Measurements from ENCODE around the gene PAGR1. TPM values are rescaled to one million over a fixed set of nuclear protein-coding genes. Genes with fewer than 3 reads are reported as not detected.

PAGR1 gene
- total RNA-seq, 1 experiment from 2014 or later: 60.1 TPM

DNA sequence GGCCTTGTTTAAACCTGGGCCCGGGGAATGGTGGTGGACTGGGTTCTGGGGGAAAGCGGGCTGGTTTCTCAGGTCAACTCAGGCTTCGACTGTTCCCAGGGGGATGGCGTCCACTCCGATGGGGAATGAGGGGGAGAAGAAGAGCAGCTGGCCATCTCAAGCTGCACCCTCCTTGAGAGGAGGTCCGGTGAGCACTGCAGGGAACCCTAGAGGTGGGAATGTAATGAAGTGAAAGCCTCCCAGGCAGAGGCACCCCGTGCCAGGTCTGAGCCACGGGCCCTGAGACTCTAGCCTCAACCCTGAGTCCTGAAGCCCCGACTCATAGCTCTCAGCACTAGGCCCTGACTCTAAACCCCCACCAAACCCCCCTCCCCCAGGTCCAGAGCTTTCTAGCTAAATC, 48.3 kb downstream of the PAGR1 start:
- POLR2A ChIA-PET: interaction anchor here (0.6 to 1.2 kb wide), 2 partner anchors 109 to 252 kb away, joined by 3 to 4 read pairs; partner anchors contain the start of gene TAOK2
- no peak overlapping the region for H3K4me3 Mint-ChIP-seq

DNA sequence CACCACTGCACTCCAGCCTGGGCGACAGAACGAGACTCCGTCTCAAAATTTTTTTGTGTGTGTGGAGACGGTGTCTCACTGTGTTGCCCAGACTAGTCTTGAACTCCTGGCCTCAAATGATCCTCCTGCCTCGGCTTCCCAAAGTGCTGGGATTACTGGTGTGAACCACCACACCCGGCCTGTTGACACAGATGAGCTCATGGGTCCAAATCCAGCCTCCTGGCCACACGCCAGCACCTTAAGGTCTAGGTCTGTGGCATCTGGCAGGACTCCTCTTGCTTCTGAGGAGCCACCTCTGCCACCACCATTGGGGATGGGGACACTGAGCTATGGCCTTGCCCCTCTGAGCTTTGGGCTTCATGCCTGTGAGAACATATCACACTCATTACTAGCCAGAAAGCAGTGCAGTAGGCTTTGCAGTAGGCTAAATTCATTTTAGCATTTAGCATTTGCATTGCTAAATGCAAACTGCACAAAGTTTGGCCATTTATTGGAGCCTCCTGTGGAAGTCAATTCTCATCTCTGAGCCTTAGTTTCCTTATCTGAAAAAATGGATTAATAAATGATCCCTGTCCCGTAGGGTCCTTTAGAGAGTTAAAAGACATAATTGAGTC, 52.6 kb downstream of the PAGR1 start:
- ATAC-seq (no peak), DNase-seq (ENCODE audit: low spot score) (no peak)
- peaks cover 4% of the 10 kb centered on the region; the same call in 1 of the 2 replicates for H3K36me3 Mint-ChIP-seq
- H3K9me3 Mint-ChIP-seq: no peaks in the 10 kb centered on the region
- ChIA-PET CTCF (interaction anchor here (0.6 to 1.5 kb wide), 3 partner anchors 20 to 168 kb away, joined by 5 to 8 read pairs (median 5); no protein-coding TSS in a partner anchor), POLR2A (interaction anchor here (1.4 kb wide), 1 partner anchor 9 kb away, joined by 3 read pairs; no protein-coding TSS in a partner anchor)
- no peak overlapping the region for H3K27ac Mint-ChIP-seq
- no peak overlapping the region for H3K4me3 Mint-ChIP-seq
- H3K27me3 Mint-ChIP-seq (ENCODE audit: low read depth): no peaks in the 10 kb centered on the region
- no peaks in the 10 kb centered on the region for H3K4me1 Mint-ChIP-seq
- TF ChIP-seq, protein P1, sequence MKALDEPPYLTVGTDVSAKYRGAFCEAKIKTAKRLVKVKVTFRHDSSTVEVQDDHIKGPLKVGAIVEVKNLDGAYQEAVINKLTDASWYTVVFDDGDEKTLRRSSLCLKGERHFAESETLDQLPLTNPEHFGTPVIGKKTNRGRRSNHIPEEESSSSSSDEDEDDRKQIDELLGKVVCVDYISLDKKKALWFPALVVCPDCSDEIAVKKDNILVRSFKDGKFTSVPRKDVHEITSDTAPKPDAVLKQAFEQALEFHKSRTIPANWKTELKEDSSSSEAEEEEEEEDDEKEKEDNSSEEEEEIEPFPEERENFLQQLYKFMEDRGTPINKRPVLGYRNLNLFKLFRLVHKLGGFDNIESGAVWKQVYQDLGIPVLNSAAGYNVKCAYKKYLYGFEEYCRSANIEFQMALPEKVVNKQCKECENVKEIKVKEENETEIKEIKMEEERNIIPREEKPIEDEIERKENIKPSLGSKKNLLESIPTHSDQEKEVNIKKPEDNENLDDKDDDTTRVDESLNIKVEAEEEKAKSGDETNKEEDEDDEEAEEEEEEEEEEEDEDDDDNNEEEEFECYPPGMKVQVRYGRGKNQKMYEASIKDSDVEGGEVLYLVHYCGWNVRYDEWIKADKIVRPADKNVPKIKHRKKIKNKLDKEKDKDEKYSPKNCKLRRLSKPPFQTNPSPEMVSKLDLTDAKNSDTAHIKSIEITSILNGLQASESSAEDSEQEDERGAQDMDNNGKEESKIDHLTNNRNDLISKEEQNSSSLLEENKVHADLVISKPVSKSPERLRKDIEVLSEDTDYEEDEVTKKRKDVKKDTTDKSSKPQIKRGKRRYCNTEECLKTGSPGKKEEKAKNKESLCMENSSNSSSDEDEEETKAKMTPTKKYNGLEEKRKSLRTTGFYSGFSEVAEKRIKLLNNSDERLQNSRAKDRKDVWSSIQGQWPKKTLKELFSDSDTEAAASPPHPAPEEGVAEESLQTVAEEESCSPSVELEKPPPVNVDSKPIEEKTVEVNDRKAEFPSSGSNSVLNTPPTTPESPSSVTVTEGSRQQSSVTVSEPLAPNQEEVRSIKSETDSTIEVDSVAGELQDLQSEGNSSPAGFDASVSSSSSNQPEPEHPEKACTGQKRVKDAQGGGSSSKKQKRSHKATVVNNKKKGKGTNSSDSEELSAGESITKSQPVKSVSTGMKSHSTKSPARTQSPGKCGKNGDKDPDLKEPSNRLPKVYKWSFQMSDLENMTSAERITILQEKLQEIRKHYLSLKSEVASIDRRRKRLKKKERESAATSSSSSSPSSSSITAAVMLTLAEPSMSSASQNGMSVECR (CRISPR knock-in tag; IDR thresholded peaks at IDR 0.05; ENCODE audit: borderline replicate concordance): no peak
- TF ChIP-seq, protein P2, sequence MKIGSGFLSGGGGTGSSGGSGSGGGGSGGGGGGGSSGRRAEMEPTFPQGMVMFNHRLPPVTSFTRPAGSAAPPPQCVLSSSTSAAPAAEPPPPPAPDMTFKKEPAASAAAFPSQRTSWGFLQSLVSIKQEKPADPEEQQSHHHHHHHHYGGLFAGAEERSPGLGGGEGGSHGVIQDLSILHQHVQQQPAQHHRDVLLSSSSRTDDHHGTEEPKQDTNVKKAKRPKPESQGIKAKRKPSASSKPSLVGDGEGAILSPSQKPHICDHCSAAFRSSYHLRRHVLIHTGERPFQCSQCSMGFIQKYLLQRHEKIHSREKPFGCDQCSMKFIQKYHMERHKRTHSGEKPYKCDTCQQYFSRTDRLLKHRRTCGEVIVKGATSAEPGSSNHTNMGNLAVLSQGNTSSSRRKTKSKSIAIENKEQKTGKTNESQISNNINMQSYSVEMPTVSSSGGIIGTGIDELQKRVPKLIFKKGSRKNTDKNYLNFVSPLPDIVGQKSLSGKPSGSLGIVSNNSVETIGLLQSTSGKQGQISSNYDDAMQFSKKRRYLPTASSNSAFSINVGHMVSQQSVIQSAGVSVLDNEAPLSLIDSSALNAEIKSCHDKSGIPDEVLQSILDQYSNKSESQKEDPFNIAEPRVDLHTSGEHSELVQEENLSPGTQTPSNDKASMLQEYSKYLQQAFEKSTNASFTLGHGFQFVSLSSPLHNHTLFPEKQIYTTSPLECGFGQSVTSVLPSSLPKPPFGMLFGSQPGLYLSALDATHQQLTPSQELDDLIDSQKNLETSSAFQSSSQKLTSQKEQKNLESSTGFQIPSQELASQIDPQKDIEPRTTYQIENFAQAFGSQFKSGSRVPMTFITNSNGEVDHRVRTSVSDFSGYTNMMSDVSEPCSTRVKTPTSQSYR (CRISPR knock-in tag; IDR thresholded peaks at IDR 0.05): no peak
- TF ChIP-seq CREM (CRISPR knock-in tag; IDR thresholded peaks at IDR 0.05): no peak
- TF ChIP-seq, protein P3, sequence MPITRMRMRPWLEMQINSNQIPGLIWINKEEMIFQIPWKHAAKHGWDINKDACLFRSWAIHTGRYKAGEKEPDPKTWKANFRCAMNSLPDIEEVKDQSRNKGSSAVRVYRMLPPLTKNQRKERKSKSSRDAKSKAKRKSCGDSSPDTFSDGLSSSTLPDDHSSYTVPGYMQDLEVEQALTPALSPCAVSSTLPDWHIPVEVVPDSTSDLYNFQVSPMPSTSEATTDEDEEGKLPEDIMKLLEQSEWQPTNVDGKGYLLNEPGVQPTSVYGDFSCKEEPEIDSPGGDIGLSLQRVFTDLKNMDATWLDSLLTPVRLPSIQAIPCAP (CRISPR knock-in tag; IDR thresholded peaks at IDR 0.05): no peak
- TF ChIP-seq, protein P4, sequence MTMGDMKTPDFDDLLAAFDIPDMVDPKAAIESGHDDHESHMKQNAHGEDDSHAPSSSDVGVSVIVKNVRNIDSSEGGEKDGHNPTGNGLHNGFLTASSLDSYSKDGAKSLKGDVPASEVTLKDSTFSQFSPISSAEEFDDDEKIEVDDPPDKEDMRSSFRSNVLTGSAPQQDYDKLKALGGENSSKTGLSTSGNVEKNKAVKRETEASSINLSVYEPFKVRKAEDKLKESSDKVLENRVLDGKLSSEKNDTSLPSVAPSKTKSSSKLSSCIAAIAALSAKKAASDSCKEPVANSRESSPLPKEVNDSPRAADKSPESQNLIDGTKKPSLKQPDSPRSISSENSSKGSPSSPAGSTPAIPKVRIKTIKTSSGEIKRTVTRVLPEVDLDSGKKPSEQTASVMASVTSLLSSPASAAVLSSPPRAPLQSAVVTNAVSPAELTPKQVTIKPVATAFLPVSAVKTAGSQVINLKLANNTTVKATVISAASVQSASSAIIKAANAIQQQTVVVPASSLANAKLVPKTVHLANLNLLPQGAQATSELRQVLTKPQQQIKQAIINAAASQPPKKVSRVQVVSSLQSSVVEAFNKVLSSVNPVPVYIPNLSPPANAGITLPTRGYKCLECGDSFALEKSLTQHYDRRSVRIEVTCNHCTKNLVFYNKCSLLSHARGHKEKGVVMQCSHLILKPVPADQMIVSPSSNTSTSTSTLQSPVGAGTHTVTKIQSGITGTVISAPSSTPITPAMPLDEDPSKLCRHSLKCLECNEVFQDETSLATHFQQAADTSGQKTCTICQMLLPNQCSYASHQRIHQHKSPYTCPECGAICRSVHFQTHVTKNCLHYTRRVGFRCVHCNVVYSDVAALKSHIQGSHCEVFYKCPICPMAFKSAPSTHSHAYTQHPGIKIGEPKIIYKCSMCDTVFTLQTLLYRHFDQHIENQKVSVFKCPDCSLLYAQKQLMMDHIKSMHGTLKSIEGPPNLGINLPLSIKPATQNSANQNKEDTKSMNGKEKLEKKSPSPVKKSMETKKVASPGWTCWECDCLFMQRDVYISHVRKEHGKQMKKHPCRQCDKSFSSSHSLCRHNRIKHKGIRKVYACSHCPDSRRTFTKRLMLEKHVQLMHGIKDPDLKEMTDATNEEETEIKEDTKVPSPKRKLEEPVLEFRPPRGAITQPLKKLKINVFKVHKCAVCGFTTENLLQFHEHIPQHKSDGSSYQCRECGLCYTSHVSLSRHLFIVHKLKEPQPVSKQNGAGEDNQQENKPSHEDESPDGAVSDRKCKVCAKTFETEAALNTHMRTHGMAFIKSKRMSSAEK (CRISPR knock-in tag; IDR thresholded peaks at IDR 0.05; ENCODE audit: borderline replicate concordance): no peak
- TF ChIP-seq, protein P5, sequence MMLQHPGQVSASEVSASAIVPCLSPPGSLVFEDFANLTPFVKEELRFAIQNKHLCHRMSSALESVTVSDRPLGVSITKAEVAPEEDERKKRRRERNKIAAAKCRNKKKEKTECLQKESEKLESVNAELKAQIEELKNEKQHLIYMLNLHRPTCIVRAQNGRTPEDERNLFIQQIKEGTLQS (CRISPR knock-in tag; conservative IDR thresholded peaks at IDR 0.05): no peak
- TF ChIP-seq, protein P6, sequence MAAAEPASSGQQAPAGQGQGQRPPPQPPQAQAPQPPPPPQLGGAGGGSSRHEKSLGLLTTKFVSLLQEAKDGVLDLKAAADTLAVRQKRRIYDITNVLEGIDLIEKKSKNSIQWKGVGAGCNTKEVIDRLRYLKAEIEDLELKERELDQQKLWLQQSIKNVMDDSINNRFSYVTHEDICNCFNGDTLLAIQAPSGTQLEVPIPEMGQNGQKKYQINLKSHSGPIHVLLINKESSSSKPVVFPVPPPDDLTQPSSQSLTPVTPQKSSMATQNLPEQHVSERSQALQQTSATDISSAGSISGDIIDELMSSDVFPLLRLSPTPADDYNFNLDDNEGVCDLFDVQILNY (CRISPR knock-in tag; IDR thresholded peaks at IDR 0.05): no peak
- TF ChIP-seq GRHL2 (CRISPR knock-in tag; IDR thresholded peaks at IDR 0.05; ENCODE audit: insufficient replicate concordance, severe bottlenecking): no peak
- TF ChIP-seq HMGA2 (CRISPR knock-in tag; IDR thresholded peaks at IDR 0.05): no peak
- no peak for TF ChIP-seq ZNF423 (CRISPR knock-in tag; IDR thresholded peaks at IDR 0.05)
- TF ChIP-seq ZNF263 (CRISPR knock-in tag; IDR thresholded peaks at IDR 0.05; ENCODE audit: low read depth): no peak
- TF ChIP-seq CBFB (CRISPR knock-in tag; IDR thresholded peaks at IDR 0.05; ENCODE audit: low read depth): no peak
- TF ChIP-seq, protein P7, sequence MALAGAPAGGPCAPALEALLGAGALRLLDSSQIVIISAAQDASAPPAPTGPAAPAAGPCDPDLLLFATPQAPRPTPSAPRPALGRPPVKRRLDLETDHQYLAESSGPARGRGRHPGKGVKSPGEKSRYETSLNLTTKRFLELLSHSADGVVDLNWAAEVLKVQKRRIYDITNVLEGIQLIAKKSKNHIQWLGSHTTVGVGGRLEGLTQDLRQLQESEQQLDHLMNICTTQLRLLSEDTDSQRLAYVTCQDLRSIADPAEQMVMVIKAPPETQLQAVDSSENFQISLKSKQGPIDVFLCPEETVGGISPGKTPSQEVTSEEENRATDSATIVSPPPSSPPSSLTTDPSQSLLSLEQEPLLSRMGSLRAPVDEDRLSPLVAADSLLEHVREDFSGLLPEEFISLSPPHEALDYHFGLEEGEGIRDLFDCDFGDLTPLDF (CRISPR knock-in tag; IDR thresholded peaks at IDR 0.05): no peak
- TF ChIP-seq, protein P8, sequence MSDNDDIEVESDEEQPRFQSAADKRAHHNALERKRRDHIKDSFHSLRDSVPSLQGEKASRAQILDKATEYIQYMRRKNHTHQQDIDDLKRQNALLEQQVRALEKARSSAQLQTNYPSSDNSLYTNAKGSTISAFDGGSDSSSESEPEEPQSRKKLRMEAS (CRISPR knock-in tag; IDR thresholded peaks at IDR 0.05): no peak
- no peak for TF ChIP-seq ATF1 (CRISPR knock-in tag; IDR thresholded peaks at IDR 0.05)
- TF ChIP-seq TEAD1 (CRISPR knock-in tag; IDR thresholded peaks at IDR 0.05): no peak

More for the DNA sequence above, 48.3 kb downstream of the PAGR1 start:
- Mint-ChIP-seq H3K27me3 (ENCODE audit: low read depth) (no peaks in the 10 kb centered on the region), H3K4me1 (peaks cover 8% of the 10 kb centered on the region), H3K36me3 (peaks cover 7% of the 10 kb centered on the region), H3K9me3 (no peaks in the 10 kb centered on the region), H3K27ac (no peak overlapping the region)
- DNase-seq (ENCODE audit: low spot score) (no peak), ATAC-seq (no peak)
- no peak for TF ChIP-seq GABPB1 (CRISPR knock-in tag; IDR thresholded peaks at IDR 0.05)
- no peak for TF ChIP-seq ZNF423 (CRISPR knock-in tag; IDR thresholded peaks at IDR 0.05)
- TF ChIP-seq FOXJ3 (CRISPR knock-in tag; IDR thresholded peaks at IDR 0.05; ENCODE audit: borderline replicate concordance): no peak
- no peak for TF ChIP-seq NR2C2 (CRISPR knock-in tag; IDR thresholded peaks at IDR 0.05)
- no peak for TF ChIP-seq TP53 (CRISPR knock-in tag; IDR thresholded peaks at IDR 0.05)
- TF ChIP-seq PRRX2 (CRISPR knock-in tag; IDR thresholded peaks at IDR 0.05): no peak
- CTCF ChIA-PET: interaction anchor here (0.6 to 3.8 kb wide), 5 partner anchors 13 to 167 kb away, joined by 3 to 32 read pairs (median 11); partner anchors contain the start of genes PAGR1 and TLCD3B
